ENCODE data around the gene BANF2.

BANF2 gene

DNA sequence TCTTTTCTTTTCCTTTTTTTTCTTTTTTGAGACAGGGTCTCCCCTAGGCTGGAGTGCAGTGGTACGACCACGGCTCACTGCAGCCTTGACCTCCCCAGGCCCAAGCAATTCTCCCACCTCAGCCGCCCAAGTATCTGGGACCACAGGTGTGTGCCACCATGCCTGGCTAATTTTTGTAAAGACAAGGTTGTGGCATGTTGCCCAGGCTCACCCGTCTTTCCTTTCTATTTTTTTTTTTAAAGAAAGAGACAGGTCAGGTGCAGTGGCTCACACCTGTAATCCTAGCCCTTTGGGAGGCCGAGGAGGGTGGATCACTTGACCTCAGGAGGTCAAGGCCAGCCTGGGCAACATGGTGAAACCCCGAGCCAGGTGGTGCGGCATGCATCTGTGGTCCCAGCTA is 16.6 kb downstream of the BANF2 start:
- Histone ChIP-seq H3K36me3 (ENCODE audit: control insufficient read depth, low read depth, low read length) (no peaks in the 10 kb centered on the region), H3K9ac (ENCODE audit: low read length) (no peak overlapping the region), H3K9me3 (ENCODE audit: control insufficient read depth, low read depth, low read length) (no peaks in the 10 kb centered on the region), H3K4me3 (ENCODE audit: low read length) (no peak overlapping the region), H3K27ac (ENCODE audit: low read length) (no peak overlapping the region), H3K4me1 (ENCODE audit: control insufficient read depth, low read depth, low read length) (peaks cover under 1% of the 10 kb centered on the region), H3K27me3 (ENCODE audit: control insufficient read depth, insufficient read depth, low read length) (no peaks in the 10 kb centered on the region)

DNA sequence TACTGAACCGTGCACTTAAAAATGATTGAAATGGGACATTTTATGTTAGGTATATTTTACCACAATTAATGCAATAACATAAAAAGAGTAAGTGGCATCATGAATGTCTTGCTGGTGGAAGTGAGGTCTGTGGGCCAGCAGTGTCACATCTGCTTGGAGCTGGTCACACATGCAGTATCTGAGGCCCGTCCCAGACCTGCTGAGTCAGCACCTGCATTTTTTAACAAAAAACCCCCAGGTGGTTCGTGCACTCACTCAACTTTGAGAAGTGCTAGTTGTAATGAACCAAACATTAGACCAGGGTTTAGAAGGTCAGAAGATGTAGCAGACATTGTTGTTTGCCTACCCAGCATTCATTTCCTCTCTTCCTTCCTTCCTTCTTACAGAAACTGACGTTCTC is 21.0 kb downstream of the BANF2 start:
- H3K9me3 ChIP-seq (ENCODE audit: control insufficient read depth, low read depth, low read length) = no peaks in the 10 kb centered on the region
- no peak overlapping the region for H3K27ac ChIP-seq (ENCODE audit: low read length)
- no peaks in the 10 kb centered on the region for H3K36me3 ChIP-seq (ENCODE audit: control insufficient read depth, low read depth, low read length)
- no peak overlapping the region for H3K4me3 ChIP-seq (ENCODE audit: low read length)
- H3K4me1 ChIP-seq (ENCODE audit: control insufficient read depth, low read depth, low read length) = no peaks in the 10 kb centered on the region
- H3K9ac ChIP-seq (ENCODE audit: low read length) = no peak overlapping the region
- no peaks in the 10 kb centered on the region for H3K27me3 ChIP-seq (ENCODE audit: control insufficient read depth, insufficient read depth, low read length)

DNA sequence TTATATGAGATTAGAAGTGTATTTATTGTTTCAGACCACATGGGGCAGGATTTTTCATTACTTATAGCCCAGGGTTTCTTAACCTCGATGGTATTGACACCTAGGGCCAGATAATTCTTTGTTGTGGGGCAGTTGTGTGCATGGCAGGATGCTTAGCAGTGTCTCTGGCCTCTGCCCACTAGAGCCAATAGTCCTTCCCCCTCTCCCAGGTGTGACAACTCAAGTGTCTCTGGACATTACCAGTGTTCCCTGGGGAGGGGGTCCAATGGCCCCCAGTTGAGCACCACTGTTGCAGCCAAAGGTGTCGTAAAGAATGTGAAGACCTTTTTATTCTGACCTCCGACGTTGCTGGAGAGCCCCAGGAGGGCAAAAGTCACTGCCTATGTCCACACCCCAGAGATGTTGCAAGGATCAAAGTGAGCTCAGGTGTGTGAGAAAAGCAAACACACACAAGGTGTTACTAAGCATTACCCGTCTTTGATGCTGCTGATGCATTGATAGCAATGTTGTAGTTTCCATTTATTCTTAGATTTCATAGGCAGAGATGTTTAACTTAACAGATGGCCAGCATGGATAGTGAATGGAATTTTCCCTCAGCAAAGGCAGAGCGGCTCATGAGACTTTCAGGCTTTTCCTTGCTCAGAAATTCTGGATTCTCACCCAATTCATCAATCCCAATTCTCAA is 22.2 kb downstream of the BANF2 start:
- Histone ChIP-seq H3K9ac (ENCODE audit: low read length) (no peak overlapping the region), H3K36me3 (ENCODE audit: control insufficient read depth, low read depth, low read length) (no peaks in the 10 kb centered on the region), H3K4me3 (ENCODE audit: low read length) (no peak overlapping the region), H3K27me3 (ENCODE audit: control insufficient read depth, insufficient read depth, low read length) (no peaks in the 10 kb centered on the region), H3K27ac (ENCODE audit: low read length) (no peak overlapping the region), H3K4me1 (ENCODE audit: control insufficient read depth, low read depth, low read length) (no peaks in the 10 kb centered on the region), H3K9me3 (ENCODE audit: control insufficient read depth, low read depth, low read length) (no peaks in the 10 kb centered on the region)

DNA sequence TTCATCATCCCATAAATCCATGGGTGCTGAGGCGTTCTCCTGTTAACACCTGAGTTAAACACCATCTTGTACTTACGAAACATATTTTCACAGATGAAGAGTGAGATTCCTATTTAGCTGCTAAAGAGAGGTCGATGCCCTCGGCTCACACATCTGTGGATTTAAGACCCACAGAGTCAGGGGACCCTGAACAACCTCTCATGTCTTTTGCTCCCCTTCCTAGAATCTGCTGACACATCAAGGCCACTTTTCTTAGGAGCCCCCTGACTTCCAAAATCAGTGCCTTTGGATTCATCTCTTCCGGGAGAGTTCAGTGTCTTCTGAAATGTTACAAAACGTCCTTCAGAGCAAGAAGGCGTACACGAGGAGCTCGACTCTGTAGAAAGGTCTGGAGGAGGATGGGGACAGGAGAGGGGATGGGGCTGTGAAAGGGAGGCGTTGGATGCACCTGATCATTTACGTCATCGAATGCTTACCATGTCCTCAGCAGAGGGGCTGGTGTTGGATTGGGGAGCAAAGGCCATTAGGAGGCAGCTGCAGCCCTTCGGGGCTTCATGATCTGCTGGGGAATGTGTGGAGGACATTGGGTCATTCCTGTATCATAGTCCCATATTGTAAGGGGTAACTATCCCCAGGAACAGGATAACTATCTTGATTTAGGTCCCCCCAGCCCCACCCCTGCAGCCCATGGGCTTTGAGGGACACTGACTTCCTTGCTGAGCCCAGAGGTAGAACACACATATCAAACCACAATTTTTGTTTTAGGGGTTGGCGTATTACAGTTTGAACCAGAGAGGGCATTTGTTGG is 22.9 kb downstream of the BANF2 start:
- Histone ChIP-seq H3K4me3 (ENCODE audit: low read length) (no peak overlapping the region), H3K27me3 (ENCODE audit: control insufficient read depth, insufficient read depth, low read length) (no peaks in the 10 kb centered on the region), H3K4me1 (ENCODE audit: control insufficient read depth, low read depth, low read length) (no peaks in the 10 kb centered on the region)

DNA sequence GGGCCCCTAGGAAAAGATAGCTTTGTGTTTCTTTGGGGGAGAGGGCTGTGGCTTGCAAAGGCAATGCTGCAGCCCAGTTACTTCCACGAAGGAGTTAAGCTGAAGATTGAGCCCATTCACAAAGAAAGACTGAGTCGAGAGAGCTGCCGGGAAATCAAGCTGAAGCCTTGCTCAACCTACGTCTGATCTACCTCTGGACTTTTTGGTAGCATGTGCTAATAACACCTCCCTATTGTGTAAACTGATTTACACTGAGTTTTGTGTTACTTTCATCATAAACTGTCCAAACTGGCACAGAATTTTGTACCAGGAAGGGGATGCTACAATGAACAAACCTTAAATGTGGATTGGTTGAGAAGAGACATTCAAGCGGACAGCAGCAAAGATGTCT is 23.5 kb downstream of the BANF2 start:
- H3K4me3 ChIP-seq (ENCODE audit: low read length) = no peak overlapping the region
- H3K27me3 ChIP-seq (ENCODE audit: control insufficient read depth, insufficient read depth, low read length) = no peaks in the 10 kb centered on the region
- no peak overlapping the region for H3K27ac ChIP-seq (ENCODE audit: low read length)
- H3K9me3 ChIP-seq (ENCODE audit: control insufficient read depth, low read depth, low read length) = no peaks in the 10 kb centered on the region
- no peak overlapping the region for H3K9ac ChIP-seq (ENCODE audit: low read length)
- H3K4me1 ChIP-seq (ENCODE audit: control insufficient read depth, low read depth, low read length) = no peaks in the 10 kb centered on the region
- no peaks in the 10 kb centered on the region for H3K36me3 ChIP-seq (ENCODE audit: control insufficient read depth, low read depth, low read length)

More for the DNA sequence above, 22.9 kb downstream of the BANF2 start:
- Histone ChIP-seq H3K27ac (ENCODE audit: low read length) (no peak overlapping the region), H3K36me3 (ENCODE audit: control insufficient read depth, low read depth, low read length) (no peaks in the 10 kb centered on the region), H3K9ac (ENCODE audit: low read length) (no peak overlapping the region), H3K9me3 (ENCODE audit: control insufficient read depth, low read depth, low read length) (no peaks in the 10 kb centered on the region)

DNA sequence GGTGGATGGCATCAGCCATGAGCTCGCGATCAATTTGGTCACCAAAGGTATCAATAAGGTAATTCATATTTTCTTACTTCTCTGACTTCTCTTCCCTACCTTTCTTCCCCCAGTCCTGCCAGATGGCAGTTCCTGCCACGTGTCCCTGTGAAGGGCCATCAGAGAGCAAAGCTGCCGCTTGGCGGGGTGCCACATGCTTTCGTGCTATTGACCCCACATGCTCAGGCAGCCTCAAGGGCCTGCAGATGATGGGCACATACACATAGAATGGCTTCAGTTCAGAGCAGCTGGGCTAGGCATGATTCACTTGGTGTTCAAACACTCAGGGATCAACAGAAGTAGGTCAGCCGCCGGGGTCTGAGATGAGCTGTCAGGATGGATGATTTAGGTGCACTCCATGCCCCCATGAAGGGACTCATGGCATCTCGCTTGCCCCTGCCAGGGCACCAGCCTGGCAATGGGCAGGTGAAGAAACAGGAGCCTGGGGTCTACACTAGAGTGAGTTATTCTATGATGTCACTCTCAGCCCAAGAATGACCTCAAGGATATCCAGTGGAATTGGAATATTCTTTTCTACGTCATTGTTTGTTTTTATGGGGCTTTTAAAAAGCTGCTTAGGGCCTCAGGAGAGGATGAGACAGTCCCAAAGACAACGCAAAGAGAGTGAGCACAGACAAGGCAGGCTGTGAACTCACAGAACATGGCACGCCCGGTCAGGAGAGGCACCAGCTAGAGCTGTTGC is 25.5 kb downstream of the BANF2 start:
- no peaks in the 10 kb centered on the region for H3K4me1 ChIP-seq (ENCODE audit: control insufficient read depth, low read depth, low read length)
- H3K27me3 ChIP-seq (ENCODE audit: control insufficient read depth, insufficient read depth, low read length) = no peaks in the 10 kb centered on the region

DNA sequence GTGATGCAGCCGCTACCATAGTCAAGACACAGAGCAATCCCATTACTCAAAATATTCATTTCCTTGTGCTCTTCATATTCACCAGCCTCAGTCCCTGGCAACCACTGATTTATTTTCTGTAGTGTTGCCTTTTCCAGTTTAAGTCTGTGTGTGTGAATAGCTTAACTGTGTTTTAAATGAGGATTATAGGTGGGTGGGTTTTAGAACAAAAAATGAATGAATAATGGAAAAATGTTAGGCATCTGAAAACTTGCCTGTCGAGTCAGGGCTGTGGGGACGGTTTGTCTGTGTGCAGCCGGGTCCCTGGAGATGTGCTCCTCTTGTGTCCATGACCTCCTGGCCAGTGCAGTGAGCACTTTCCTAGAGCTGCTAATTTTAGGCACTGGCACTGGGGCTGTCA is 27.1 kb downstream of the BANF2 start:
- Histone ChIP-seq H3K9ac (ENCODE audit: low read length) (no peak overlapping the region), H3K9me3 (ENCODE audit: control insufficient read depth, low read depth, low read length) (no peaks in the 10 kb centered on the region), H3K4me3 (ENCODE audit: low read length) (no peak overlapping the region), H3K27ac (ENCODE audit: low read length) (no peak overlapping the region), H3K4me1 (ENCODE audit: control insufficient read depth, low read depth, low read length) (no peaks in the 10 kb centered on the region), H3K27me3 (ENCODE audit: control insufficient read depth, insufficient read depth, low read length) (no peaks in the 10 kb centered on the region), H3K36me3 (ENCODE audit: control insufficient read depth, low read depth, low read length) (no peaks in the 10 kb centered on the region)

More for the DNA sequence above, 25.5 kb downstream of the BANF2 start:
- H3K9me3 ChIP-seq (ENCODE audit: control insufficient read depth, low read depth, low read length) = no peaks in the 10 kb centered on the region
- H3K4me3 ChIP-seq (ENCODE audit: low read length) = no peak overlapping the region
- no peaks in the 10 kb centered on the region for H3K36me3 ChIP-seq (ENCODE audit: control insufficient read depth, low read depth, low read length)
- H3K9ac ChIP-seq (ENCODE audit: low read length) = no peak overlapping the region
- H3K27ac ChIP-seq (ENCODE audit: low read length) = no peak overlapping the region

DNA sequence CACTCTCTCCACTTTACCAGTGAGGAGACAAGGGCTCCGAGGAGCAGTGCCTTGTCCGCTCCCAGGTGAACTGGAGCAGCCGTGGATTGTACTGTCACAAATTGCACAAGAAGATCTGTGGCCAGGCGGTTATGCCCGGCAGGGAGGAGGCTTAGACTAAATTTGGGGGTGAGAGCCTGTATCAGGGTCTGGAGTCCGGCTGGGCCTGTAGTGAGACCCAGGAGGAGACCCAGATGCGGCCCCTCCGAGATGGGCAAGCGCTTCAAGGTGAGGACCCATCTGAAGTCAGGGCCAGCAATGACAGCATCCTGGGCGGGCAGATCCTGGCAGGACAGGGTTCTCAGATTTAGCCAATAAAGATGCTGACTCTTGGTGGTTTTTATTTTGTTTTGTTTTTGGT is 27.6 kb downstream of the BANF2 start:
- Histone ChIP-seq H3K9me3 (ENCODE audit: control insufficient read depth, low read depth, low read length) (no peaks in the 10 kb centered on the region), H3K4me1 (ENCODE audit: control insufficient read depth, low read depth, low read length) (no peaks in the 10 kb centered on the region), H3K27ac (ENCODE audit: low read length) (no peak overlapping the region), H3K9ac (ENCODE audit: low read length) (no peak overlapping the region), H3K36me3 (ENCODE audit: control insufficient read depth, low read depth, low read length) (no peaks in the 10 kb centered on the region), H3K4me3 (ENCODE audit: low read length) (no peak overlapping the region), H3K27me3 (ENCODE audit: control insufficient read depth, insufficient read depth, low read length) (no peaks in the 10 kb centered on the region)

DNA sequence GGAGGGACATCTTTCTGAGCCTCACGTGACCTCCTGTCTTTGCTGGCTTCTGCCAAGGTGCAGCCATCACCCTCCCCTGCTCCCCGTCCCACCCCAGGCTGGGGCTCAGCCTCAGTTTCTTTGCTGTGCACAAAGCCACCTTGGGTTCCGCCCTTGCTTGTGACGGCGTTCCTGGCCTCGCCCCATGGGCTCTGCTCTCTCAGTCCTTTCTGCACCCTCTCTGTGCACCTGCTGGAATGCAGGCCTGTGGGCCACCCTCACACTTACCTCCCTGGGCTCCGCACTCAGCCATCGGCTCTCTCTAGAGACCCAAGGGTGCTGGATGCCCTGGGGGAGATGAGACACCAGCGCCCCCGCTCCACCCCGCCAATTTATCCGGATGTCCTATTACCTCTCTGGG is 28.3 kb downstream of the BANF2 start:
- no peak overlapping the region for H3K4me3 ChIP-seq (ENCODE audit: low read length)

DNA sequence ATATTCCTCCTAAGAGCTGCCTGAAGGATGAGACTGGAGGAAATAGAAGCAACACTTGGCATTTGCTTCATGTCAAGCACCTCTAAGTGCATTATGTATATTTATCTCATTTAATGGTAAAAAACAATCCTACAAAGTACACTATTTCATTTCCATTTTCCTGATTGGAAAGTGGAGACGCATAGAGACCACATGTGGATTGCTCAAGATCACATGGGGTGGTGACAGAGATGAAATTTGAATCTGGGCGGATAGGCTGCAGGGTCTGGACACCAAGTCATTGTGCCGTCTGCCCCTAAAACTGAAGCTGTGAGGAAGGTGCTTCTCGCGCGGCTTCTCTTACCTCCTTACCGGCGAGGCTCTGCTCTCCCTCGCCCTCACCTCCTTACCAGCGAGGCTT is 30.3 kb downstream of the BANF2 start:
- Histone ChIP-seq H3K9ac (ENCODE audit: low read length) (no peak overlapping the region), H3K4me3 (ENCODE audit: low read length) (no peak overlapping the region), H3K27me3 (ENCODE audit: control insufficient read depth, insufficient read depth, low read length) (no peaks in the 10 kb centered on the region), H3K27ac (ENCODE audit: low read length) (no peak overlapping the region), H3K4me1 (ENCODE audit: control insufficient read depth, low read depth, low read length) (no peaks in the 10 kb centered on the region), H3K36me3 (ENCODE audit: control insufficient read depth, low read depth, low read length) (no peaks in the 10 kb centered on the region), H3K9me3 (ENCODE audit: control insufficient read depth, low read depth, low read length) (no peaks in the 10 kb centered on the region)

More for the DNA sequence above, 28.3 kb downstream of the BANF2 start:
- H3K9ac ChIP-seq (ENCODE audit: low read length) = no peak overlapping the region
- no peaks in the 10 kb centered on the region for H3K27me3 ChIP-seq (ENCODE audit: control insufficient read depth, insufficient read depth, low read length)
- H3K4me1 ChIP-seq (ENCODE audit: control insufficient read depth, low read depth, low read length) = no peaks in the 10 kb centered on the region
- H3K9me3 ChIP-seq (ENCODE audit: control insufficient read depth, low read depth, low read length) = no peaks in the 10 kb centered on the region
- no peak overlapping the region for H3K27ac ChIP-seq (ENCODE audit: low read length)
- no peaks in the 10 kb centered on the region for H3K36me3 ChIP-seq (ENCODE audit: control insufficient read depth, low read depth, low read length)

DNA sequence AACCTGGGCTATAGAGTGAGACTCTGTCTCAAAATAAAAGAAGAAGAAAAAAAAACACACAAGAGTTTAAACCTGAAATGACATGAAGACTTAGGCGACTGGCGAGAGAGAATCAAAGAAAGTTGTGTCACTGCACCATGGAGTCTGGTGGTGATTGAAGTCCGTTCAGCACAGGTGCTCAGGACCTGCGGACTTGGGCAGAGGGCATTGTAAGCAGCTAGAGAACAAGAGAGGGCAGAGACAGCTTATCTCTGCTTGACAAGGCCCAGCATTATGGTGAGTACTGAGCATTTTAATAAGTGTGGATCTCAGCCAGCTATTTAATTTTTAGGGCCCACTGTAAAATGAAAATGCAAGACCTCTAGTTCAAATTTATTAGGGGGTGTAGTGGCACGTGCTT is 31.5 kb downstream of the BANF2 start:
- Histone ChIP-seq H3K9me3 (ENCODE audit: control insufficient read depth, low read depth, low read length) (no peaks in the 10 kb centered on the region), H3K4me1 (ENCODE audit: control insufficient read depth, low read depth, low read length) (no peaks in the 10 kb centered on the region), H3K4me3 (ENCODE audit: low read length) (no peak overlapping the region), H3K27me3 (ENCODE audit: control insufficient read depth, insufficient read depth, low read length) (no peaks in the 10 kb centered on the region), H3K9ac (ENCODE audit: low read length) (no peak overlapping the region), H3K36me3 (ENCODE audit: control insufficient read depth, low read depth, low read length) (no peaks in the 10 kb centered on the region), H3K27ac (ENCODE audit: low read length) (no peak overlapping the region)

Measured in iPS-18a (cell line).